Keratinocyte (primary cell): ENCODE results near the gene PPFIA1.

ENCODE experiments used
- CTCF ChIP-seq, 3 experiments: IDR thresholded peaks in 1 of 3; conservative IDR thresholded peaks in 1 of 3; optimal IDR thresholded peaks in 1 of 3; 2 replicates in 2 of 3; 3 replicates in 1 of 3; pipeline versions ENCODE3 to v1.5.1; 2011; ENCODE audit warnings: low read length in 3 of 3, mild to moderate bottlenecking in 3 of 3, moderate library complexity in 2 of 3, control low read depth in 1 of 3, inconsistent platforms in 1 of 3; ENCODE audit not compliant: insufficient read depth in 2 of 3; ENCODE audit errors: extremely low read depth in 1 of 3
- EZH2 ChIP-seq: IDR thresholded peaks from one replicate; pipeline ENCODE4 v1.6.1; 2012; ENCODE audit warnings: inconsistent platforms, mild to moderate bottlenecking, low read length, moderate library complexity

- TF ChIP-seq CTCF (optimal IDR thresholded peaks at IDR 0.05 in 1 of 3, IDR thresholded peaks at IDR 0.05 in 1 of 3, conservative IDR thresholded peaks at IDR 0.05 in 1 of 3; ENCODE audit: extremely low read depth in 1 of 3, insufficient read depth in 2 of 3, low read length in 3 of 3) (no peak), EZH2 (no peak)
These were observed 81.6 kb downstream of the PPFIA1 start for GRCh38 chr11:70352100-70352499.
